HG03175 (cell line): ENCODE measurements around the gene ARHGAP25.
A peak's percentile ranks its signal among the peaks of the same experiment; 100 is the strongest.

ENCODE experiments used
- ATAC-seq: cut with Tn5 transposase; IDR thresholded peaks from one replicate; pipeline ENCODE4 v1.9.1; 2021; ENCODE audit warnings: mild to moderate bottlenecking, moderate library complexity; ENCODE audit not compliant: unreplicated experiment

The ARHGAP25 gene

GRCh38 chr2:68741238-68741637, 6.6 kb downstream of the ARHGAP25 start:
- ATAC-seq: no peak

DNA sequence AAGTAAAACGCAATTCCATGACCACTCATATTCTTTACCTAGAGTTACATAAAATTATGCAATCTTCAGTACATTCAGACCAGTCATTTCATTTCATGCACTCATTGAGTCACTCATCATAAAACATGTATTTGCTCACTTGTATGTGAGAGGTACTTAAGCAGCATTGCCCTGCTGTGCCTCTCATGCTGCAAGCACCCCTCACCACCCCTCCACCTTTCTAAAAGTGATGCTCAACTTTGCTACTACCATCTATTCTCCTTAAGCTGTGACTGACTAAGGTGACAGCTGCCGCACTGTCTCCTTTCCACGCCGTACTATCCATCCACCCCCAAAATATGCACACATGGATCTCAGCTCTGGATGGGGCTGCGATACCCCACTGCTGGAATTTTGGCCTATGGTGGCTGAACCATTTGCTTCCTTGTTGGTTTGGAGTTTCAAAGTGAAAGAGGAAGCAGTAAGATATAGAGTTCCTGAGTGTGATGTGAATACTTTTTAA, 7.2 kb downstream of the ARHGAP25 start:
- ATAC-seq: no peak

DNA sequence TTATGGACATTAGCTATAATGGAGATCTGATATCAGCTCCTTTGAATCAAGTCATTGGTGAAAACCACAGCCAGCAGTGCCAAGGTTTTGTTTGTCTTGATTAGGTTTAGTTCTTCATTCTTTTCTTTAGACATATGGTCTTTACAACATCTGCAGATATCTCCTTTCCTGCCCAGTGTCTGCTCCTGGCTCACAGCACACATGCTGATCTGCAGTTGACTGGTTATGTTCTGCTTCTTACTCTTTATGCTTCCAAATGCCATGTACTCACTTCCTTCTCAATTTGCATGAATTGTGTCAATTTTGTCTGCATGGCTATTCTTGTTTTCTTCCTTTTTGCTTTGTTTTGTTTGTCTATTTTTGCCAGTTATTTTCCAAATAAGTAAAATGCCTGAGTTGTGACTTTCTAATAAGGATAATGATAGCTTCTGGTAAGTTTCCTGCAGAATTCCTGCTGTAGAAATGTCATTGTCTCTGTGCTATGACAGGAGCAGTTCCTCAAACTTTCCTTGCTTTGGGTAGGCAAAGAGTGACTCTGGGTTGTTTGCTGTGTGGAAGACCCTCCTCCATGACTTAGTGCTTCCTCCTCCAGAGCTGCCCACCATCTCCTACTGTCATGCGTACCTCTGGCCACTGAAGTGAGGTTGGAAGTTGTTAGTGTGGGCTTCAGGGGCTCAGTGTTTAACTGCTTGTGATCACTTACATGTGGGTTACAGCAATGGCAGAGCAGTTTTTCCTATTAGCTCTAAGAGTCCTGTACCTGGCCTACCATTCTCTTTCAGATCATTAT, 8.2 kb downstream of the ARHGAP25 start:
- ATAC-seq: no peak

DNA sequence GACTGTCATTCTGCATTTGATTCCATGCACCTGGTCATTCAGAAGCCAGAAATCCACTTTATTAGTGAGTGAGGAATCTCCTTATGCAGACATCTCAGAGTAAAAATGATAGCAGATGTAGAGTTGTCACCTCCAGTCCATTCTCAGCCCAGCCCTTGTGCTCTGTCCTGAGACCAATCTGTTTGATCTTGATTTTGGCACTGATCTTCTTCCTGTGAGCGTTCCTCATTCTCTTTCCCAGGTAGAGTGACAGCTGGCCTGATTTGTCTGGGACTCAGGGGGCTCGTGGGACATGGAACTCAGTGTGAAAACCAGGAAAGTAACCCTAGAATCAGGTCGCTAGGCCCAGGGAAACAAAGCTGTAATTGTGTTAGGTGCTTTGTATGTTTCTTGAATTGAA, 8.9 kb downstream of the ARHGAP25 start:
- ATAC-seq: no peak

DNA sequence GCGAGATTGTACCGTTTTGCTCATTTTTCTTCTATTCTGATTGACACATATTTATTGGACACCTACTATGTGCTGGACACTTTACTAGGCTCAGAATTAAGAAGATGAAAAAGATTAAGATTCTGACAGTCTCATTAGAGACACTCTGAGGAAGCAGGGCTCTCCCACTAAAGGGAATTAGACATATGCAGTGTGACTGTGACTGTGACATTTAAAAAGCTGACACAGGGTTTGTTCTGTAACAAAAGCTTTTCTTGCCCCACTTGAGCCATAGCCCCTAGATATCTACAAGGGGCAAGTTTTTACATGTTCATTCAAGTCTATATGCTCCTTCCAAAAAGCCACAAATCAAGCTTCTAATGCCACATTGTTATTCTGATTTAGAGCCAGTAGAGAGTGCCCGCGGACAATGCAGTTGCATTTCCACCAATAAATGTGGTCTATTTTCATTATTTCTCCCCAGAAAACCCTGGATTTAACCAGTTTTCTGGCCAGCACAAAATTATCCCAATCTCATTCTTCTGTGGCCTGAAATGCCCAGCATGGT, 9.8 kb downstream of the ARHGAP25 start:
- no peak for ATAC-seq

DNA sequence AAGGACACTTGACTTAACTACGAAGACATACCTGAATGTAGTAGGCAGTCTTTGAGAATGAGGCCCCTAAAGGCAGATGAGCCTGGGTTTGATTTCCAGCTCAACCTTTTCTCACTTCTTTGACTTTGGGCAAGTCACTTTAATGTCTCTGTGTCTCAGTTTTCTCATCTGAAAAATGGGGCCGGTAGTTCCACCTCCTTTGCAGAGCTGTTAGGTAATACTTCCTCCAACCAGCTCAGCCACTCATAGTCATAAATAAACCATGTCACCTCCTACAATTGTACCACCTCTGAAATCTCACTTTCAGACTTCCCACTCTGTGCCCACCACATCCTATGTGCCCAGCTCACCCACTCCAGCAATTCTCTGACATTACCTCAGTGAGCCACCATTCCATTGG, 10.4 kb downstream of the ARHGAP25 start:
- no peak for ATAC-seq

- no peak for ATAC-seq
These were observed 11.8 kb downstream of the ARHGAP25 start for GRCh38 chr2:68746408-68746807.

- ATAC-seq: no peak
These were observed 12.8 kb downstream of the ARHGAP25 start for GRCh38 chr2:68747413-68747812.

- ATAC-seq: no peak
These were observed 13.3 kb downstream of the ARHGAP25 start for GRCh38 chr2:68747900-68748299.

DNA sequence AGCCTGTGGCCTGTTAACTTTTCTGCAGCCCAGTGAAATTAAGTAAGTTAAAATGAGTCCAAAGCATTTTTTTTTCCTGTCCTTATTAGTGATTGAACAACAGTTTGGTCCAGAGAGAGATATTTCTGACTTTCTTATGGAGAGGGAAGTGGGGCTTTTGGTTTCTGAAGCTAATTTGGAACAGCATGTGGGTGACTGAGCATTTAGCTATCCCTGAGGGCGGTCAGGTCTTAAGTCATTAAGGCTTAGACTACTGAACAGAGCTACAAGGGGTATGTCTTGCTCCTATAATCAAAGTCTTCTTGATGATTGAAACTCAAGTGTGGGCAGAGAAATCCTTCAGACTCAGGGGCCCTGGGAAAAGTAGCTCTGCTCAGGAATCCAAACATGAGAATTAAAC, 14.0 kb downstream of the ARHGAP25 start:
- no peak for ATAC-seq

DNA sequence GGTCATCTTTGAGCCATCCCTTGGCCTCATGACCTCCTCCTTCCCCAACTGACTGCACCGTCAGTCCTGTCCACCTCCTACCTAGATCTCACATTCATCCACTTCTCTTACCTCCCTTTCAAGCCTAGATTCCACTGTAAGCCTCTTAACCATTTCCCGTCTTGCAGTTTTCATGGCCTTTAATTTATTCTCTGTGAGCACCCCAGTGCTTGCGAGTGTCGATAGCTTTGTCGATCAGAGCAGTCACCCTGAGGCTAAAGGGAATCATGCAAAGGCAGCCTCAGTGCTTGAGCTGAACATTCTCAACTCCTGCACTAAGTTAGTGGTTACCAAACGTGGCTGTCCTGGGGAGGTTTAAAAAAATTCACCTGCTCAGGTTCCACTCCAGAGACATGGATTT, 14.7 kb downstream of the ARHGAP25 start:
- no peak for ATAC-seq

DNA sequence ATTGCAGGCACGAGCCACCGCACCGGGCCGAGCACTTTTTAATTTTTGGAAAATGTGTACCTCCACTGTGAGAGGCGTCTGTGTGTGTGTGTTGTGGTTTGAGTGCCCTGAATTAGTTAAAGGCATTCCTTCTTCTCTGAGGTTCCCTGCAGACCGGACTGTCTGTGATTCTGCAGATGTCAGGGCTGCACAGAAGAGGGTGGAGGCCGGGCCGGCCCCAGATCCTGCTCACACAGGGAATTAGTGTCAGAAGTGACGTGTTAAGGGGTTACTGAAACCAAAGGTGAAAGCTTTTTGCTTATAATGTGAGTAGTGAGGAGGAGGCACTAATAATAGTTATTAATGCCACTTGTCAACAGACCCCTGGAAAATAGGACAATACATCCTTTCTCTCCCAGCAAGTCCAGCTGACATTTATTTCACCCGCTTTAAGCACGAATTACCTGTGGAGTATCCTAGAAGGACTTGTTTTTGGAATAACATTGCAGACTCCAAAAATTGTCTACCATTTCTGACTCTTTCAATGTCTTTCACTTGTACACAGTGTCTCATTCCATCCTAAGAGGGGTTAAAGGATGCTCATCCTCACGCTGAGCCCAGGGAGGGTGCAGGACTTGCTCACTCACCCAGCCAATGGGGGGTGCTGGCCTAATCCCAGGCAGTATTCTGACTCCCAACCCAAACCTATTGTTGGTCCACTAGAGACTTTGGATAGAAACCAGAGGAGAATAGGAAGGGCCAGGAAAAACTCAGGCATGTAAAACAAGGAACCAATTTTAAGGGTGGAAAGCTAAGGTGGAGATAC, 16.2 kb downstream of the ARHGAP25 start:
- ATAC-seq: no peak

GRCh38 chr2:68751397-68752339, 17.1 kb downstream of the ARHGAP25 start:
- ATAC-seq: peak; percentile 95

- no peak for ATAC-seq
These were observed 18.7 kb downstream of the ARHGAP25 start for GRCh38 chr2:68753318-68753717.

GRCh38 chr2:68755071-68755470, 20.5 kb downstream of the ARHGAP25 start:
- ATAC-seq: no peak

DNA sequence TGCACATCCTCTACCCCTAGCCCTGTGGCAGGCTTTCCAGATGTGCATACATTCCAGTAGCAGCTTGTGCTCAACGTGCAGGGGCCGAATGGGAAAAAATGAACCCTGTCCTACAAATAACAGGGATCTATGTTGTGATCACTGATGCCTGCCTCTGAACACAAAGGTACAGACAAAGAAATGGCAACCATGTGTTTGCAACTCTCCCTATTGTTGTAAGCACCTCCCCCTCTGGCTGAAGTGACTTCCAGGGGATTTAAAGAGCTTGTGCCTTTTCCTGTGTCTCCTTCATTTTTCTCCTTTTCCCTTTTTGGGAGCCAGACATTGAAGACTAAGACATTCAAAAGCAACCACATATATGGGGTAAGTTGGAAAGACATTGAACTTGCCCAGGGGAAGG, 21.6 kb downstream of the ARHGAP25 start:
- ATAC-seq: no peak

DNA sequence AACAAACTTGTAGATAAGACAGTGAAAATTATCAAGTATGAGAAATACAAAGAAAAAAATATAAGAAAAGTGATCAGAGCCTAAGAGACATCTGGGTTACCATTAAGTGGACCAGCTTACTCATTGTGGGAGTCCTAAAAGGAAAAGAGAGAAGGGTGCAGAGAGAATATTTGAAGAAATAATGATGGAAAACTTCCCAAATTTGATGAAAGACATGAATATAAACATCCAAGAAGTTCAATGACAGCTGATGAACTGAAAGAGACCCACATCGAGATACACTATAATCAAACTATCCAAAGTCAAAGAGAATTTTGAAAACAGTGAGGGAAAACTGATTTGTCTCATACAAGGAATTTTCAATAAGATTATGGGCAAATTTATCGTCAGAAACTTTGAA, 22.5 kb downstream of the ARHGAP25 start:
- no peak for ATAC-seq

DNA sequence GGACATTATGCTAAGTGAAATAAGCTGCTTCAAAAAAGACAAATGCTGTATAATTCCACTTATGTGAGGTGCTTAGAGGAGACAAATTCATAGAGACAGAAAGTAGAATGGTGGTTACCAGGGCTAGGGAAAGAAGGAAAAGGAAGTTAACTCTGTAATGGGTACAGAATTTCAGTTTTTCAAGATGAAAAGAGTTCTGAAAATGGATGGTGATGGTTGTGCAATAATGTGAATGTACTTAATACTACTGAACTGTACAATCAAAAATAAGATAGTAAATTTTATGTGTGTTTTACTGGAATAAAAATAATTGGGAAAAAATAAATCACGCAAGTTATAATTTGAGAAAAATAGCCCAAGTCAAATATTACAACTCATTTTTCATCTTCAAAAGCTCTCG, 27.5 kb downstream of the ARHGAP25 start:
- ATAC-seq: no peak

GRCh38 chr2:68762665-68763064, 28.1 kb downstream of the ARHGAP25 start:
- ATAC-seq: peak; percentile 39

DNA sequence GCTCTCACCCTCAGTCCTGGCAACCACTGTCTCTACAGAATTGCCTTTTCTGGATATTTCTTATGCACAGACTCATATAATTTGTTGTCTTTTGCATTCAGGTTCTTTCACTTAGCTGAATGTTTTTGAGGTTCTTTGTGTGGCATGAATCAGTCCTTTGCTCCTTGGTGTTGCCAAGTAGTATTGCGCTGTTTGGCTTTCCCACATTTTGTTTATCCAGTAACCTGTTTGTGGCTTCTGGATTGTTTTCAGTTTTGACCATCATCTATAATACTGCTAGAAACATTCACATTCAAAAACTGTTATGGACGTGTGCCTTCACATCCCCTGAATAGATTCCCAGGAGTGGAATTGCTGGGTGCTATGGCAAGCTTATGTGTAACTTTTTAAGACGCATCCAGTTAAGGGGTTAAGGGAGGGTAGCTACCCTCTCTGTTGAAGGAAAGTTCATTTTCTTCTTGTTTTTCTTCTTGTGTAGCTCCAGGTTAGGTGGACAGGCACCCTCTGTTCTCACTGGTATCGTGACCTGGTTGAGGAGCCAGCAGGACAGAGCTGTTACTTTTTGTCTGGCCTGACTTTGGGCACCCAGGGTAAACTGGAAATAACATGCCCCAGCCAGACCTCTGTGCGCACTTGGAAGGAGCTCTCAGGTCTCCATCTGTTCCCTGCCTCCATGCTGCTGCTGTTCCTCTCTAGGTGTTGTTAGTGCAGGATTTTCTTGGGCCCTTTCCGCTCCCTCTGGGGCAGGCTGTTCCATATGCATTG, 29.6 kb downstream of the ARHGAP25 start:
- no peak for ATAC-seq
